Measurements from ENCODE around the gene EVC2.

The EVC2 gene

DNA sequence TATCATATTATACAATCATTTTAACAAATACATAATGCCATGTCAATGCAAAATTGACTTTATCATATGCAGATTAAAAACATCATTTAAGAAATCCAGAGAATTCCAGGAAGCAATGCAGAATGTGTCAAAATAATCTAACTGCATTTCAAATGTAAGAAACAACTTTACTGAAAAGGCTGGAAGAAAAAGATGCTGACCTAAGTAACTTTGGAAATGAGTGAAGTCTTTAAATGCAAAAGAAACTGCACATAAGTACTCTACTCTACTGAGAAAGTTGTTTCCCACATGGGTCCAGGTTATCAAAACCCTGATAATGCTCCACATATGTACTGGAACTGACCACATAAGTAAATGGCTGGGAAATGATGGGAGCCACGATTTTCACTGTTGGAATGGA, 149.9 kb downstream of the EVC2 start:
- DNase-seq: no peak

- no peak for DNase-seq
Observed at GRCh38 chr4:5554376-5554775, 154.0 kb downstream of the EVC2 start.

DNA sequence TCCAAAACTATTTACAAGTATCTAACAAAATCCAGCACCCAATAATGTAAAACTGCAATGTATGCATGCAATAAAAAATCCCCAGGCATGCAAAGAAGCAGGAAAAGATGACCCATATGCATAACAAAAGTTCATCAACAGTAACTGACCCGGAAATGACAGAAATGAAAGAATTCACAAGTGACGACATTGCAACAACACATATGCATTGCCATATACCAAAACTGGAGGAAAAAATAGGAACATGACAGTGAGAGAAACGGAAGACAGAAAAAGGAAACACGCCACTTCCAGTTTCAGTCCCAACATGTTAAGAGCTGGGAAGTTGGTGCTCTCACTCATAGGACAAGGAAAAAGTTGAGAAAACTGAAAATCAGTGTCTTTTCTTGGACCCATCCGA, 154.6 kb downstream of the EVC2 start:
- peak; percentile 16 to 33 for DNase-seq

- DNase-seq: no peak
Observed at GRCh38 chr4:5552451-5552850, 155.9 kb downstream of the EVC2 start.

DNA sequence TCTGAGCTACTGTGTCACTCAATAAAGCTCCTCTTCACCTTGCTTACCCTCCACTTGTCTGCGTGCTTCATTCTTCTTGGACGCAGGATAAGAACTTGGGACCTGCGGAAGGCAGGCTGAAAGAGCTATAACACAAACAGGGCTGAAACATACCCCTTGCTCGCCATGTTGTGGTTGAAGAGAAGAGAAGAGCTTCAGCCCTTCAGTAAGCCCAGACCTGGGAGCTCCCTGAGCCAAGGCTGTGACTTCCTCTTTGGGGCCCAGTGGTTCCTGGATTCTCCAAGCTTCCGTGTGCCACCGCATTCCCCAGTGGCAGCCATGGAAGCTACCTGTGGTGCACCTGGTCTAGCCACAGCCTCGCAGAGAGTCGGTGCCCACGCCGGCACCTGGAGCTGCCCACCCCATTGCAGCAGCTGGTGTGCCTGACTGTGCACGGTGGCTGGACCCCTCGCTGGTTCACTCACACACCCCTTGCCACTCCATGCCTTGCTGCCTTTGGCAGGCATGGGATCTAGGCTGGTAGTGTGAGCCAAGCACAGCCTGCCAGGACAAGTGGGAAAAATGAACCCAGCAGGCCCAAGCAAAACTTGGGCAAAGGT, 160.6 kb downstream of the EVC2 start:
- DNase-seq: no peak

DNA sequence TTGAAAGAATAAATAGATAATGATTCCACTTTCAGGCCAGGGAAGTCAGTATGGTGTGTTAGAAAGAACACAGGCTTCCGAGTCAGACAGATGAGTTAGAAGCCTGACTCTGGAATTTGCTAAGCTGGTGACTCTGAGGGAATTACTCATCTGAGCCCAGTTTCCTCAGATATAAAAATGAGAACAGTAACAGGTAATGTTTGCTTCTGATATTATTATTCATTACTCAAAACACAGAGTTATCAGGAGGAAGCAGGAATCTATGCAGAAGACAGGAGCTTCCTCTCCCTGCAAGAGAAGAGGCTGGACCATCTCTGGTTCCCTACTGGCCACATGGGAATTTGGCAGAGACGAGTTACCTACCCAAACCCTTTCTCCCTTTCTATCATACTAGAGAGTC, 163.1 kb downstream of the EVC2 start:
- DNase-seq: no peak

DNA sequence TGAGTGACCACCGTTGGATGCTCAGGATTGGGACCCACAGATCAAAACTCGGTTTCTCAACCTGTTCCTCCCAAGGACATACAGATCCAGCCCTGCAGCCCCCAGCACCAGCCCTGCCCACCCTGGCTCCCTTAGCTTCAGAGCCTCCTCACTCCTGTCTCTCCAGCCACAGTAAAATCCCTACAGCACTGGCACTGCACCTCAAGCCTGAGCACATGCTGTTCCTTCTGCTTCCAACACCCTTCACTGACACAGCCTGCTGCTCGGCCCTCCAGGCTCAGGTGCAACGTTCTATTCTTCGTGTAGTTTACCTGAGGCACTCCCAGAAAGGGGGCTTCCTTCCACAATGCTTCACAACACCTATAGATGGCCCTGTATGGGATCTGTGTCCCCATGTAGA, 163.6 kb downstream of the EVC2 start:
- no peak for DNase-seq

DNA sequence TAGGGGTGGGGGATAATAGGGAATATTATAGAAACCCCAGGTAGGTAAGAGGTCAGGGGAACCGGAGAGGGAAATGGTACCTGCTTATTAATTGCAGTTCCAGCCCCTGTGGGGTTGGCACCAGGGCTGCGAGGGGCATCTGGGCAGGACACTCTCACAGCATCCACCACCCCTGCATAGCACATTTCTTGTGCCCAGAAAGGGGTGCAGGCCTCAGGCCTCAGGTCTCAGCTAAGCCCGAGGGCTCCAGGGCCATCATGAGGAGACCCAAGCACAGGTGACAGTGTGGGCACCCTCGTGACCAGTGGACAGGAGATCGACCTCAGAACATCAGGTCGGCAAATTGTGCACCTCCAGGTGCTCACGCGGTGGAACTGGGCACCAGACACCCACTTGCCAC, 164.7 kb downstream of the EVC2 start:
- no peak for DNase-seq

GRCh38 chr4:5541169-5541568, 167.2 kb downstream of the EVC2 start:
- DNase-seq: no peak

GRCh38 chr4:5539584-5539983, 168.8 kb downstream of the EVC2 start:
- no peak for DNase-seq

GRCh38 chr4:5532100-5532499, 176.3 kb downstream of the EVC2 start:
- DNase-seq: no peak

GRCh38 chr4:5528031-5528436, 180.3 kb downstream of the EVC2 start:
- DNase-seq: no peak

GRCh38 chr4:5527211-5527610, 181.1 kb downstream of the EVC2 start:
- DNase-seq: no peak

DNA sequence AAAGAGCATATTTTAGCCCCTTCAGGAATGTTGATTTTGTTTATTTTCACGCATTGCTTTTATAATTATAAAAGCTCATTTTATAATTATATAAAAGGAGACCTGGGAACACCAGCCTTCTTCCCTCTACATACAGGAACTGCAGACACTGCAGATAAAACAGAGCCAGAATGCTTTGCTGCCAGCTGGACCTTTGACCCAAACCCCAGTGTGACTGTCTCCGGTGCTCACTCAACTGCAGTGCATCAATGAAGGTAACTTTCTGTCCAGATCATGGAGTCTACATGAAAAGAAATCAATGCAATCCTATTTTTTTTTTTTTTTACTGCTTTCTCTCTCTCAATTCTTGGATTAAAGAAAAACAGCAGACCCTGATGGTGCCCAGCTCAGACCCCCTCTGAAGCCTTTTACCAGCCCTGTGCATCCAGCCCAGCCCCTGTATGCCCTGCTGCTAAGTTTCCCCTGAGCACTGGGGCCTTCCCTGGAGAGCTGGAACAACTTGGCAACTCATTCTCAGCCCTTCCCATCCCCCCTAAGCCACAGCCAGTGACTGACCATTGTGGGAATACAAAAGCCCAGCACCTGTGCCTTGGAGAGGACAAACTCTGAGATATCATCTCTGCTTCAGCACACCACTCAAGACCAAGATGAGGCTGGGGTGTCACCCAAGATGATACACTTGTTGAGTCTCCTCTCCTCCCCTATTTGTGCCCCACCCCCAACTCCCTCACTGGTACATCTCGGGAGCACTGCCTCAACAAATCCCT, 182.1 kb downstream of the EVC2 start:
- no peak for DNase-seq

DNA sequence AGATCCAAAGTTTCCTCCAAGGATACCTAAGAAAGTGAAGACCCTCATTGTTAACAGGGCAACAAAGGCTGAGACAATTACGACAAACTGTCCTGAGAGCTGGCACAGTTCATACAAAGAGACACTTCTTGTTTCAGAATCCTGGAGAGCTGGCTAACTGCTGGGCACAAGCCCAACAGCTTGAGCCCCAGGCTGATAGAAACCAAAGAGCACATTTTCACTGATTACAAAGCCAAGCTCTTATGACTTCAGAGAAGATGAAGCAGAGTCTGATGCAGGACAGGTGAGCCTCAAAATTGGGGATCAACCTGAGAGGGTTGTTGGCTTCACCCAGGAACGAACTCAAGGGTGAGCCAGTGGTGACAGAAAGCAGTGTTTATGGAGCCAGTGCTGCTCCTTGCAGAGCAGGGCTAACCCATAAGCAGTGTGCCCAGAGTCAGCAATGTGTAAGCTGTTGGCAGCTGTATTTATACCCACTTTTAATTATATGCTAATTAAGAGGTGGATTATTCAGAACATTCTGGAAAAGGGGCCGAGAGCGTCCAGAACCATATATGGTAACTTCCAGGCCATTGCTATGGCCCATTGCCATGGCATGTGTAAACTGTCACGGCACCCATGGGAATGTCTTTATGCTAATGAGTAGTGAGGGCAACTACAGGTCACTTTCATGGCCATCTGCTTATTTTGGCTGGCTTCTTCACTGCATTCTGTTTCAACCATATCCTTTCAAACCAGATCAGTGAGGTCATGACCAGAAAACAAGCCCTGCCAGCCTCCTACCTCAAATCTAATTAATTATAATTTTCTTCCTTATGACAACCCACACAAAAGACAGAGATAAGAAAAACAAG, 183.7 kb downstream of the EVC2 start:
- no peak for DNase-seq

DNA sequence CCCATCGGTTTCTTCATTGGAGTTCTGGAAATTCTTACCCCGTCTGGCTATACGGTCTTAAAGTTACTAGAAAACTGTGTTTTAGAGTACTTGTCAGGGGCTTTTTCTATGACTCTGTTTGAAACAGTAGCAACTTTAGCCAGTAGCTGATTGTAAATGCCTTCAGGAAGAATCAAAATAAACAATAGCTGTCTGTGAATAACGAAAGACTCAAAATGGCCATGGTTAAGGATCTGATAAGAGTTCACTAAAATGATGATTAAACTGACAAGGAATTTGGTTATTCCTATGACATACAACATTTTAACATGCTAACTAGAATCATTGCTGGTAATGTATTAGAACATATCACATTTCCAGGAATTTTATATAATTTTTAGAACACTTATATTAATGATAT, 191.0 kb downstream of the EVC2 start:
- no peak for DNase-seq

- no peak for DNase-seq
Observed at GRCh38 chr4:5515646-5516045, 192.7 kb downstream of the EVC2 start.

All from inflammatory macrophage (primary cell).